GM10266 (cell line): ENCODE measurements around the gene SNRNP35.
"Not testable (repeated sequence)": the region's sequence is repeated elsewhere in the genome, so short reads cannot be mapped to it uniquely, and the experiment has no call there.

ENCODE experiments used
- DNase-seq: peaks from one replicate; pipeline ENCODE4 v3.0.0; 2012; ENCODE audit errors: extremely low spot score
- TF ChIP-seq, protein P1 (sequence below): IDR thresholded peaks from 2 replicates; pipeline ENCODE4 v1.5.1; 2012; ENCODE audit warnings: mild to moderate bottlenecking, low read depth; ENCODE audit not compliant: control insufficient read depth, insufficient read depth; ENCODE audit errors: missing control alignments

Gene SNRNP35

DNA sequence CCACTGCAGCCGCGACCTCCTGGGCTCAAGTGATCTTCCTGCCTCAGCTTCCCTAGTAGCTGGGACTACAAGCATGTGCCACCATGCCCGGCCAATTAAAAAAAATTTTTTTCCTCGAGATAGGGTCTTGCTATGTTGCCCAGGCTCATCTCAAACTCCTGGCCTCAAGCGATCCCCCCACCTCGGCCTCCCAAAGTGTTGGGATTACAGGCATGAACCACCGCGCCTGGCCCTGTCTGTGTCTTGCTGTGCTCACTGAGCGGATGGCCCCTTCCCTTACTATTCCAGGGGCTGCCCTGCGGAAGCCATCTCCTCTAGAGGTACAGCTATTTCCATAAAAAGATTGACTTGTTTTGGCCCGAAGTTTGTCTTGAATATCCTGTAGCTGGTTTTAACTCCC is 20.1 kb downstream of the SNRNP35 start:
- TF ChIP-seq, protein P1, sequence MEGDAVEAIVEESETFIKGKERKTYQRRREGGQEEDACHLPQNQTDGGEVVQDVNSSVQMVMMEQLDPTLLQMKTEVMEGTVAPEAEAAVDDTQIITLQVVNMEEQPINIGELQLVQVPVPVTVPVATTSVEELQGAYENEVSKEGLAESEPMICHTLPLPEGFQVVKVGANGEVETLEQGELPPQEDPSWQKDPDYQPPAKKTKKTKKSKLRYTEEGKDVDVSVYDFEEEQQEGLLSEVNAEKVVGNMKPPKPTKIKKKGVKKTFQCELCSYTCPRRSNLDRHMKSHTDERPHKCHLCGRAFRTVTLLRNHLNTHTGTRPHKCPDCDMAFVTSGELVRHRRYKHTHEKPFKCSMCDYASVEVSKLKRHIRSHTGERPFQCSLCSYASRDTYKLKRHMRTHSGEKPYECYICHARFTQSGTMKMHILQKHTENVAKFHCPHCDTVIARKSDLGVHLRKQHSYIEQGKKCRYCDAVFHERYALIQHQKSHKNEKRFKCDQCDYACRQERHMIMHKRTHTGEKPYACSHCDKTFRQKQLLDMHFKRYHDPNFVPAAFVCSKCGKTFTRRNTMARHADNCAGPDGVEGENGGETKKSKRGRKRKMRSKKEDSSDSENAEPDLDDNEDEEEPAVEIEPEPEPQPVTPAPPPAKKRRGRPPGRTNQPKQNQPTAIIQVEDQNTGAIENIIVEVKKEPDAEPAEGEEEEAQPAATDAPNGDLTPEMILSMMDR, result no peak

DNA sequence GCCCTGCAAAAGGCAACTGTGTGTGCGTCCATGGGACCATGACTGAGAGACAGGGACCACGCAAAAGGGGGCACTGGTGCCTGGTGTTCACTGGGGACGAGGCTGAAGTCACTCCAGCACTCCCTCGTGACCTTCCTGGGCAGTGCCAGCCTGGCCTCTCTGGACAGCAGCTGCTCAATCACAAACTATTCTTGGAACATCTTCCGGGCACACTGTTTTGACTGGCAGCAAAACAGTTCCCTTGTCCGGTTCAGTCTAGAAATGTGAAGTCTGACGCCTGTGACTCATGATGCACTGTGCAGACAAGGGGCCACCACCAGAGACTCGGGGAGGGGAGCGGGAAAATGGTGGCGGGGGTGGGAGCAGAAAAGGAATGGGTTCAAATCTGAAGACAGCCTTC is 20.8 kb downstream of the SNRNP35 start:
- TF ChIP-seq, protein P1, result no peak
- no peak for DNase-seq

More for the DNA sequence above, 20.1 kb downstream of the SNRNP35 start:
- DNase-seq, result no peak

DNA sequence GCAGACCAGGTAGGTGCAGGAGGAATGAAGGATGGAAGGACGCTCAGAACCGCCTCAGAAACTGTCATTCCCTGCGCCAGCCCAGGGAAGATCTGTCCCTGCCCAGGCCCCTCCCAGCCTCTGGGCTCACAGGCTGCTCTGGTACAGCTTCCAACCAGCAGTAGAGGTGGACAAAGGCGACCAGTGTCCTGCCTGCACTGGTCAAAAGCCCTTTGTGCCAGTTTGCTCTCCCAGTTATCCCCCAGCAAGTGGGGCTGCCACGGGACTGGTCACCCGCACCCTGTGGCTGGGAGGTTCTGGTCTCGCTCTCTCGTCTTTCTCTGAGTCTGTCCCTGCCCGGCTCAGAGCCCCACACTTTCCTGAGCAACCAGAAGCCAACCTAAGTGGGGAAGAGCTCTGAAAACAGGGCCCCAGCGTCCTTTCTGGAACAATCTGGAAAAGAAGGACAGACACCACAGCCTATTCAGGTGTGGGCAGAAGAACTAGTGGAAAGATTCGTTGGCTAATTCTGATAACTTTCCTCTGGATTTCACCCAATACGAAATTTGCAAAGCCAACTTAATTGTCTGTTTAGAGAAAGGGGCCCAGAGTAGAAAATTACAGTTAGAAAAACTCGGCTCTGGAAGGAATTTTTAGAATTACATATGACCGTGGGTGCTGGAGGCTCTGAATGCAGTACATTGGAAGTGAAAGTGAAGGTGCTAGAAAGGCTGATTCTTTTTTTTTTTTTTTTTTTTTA is 21.7 kb downstream of the SNRNP35 start:
- no peak for DNase-seq
- TF ChIP-seq, protein P1, result no peak

DNA sequence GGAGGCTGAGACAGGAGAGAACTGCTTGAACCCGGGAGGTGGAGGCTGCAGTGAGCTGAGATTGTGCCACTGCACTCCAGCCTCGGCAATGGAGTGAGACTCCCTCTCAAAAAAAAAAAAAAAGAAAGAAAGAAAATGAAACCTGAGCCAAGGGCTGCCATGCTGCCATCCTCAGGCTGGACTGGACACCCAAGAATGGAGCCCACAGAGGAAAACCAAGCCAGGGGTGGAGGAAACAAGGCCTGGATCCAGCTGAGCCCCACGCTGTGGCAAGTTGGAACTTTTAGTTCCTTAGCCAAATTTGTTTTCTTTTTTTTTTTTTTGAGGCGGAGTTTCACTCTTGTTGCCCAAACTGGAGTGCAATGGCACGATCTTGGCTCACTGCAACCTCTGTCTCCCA is 23.3 kb downstream of the SNRNP35 start:
- not testable (repeated sequence) for DNase-seq

DNA sequence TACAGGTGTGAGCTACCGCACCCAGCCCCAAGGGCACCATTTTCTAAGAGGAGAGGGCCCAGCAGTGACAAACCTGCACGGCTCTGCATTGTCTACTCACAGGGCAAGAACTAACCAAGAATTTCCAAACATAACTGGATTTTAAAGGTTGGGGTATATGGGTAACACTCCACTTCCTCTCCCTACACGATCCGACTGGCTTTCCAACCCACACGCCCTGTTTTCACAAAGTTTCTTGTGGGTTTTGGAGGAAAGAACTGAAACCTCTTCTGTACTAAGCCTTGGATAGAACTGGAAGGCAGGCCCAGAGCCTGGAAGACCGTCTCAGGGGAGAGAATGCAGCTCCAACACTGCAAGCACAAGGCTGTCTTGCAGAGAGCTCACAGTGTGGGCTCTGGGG is 24.9 kb downstream of the SNRNP35 start:
- DNase-seq, result no peak
- TF ChIP-seq, protein P1, result no peak

DNA sequence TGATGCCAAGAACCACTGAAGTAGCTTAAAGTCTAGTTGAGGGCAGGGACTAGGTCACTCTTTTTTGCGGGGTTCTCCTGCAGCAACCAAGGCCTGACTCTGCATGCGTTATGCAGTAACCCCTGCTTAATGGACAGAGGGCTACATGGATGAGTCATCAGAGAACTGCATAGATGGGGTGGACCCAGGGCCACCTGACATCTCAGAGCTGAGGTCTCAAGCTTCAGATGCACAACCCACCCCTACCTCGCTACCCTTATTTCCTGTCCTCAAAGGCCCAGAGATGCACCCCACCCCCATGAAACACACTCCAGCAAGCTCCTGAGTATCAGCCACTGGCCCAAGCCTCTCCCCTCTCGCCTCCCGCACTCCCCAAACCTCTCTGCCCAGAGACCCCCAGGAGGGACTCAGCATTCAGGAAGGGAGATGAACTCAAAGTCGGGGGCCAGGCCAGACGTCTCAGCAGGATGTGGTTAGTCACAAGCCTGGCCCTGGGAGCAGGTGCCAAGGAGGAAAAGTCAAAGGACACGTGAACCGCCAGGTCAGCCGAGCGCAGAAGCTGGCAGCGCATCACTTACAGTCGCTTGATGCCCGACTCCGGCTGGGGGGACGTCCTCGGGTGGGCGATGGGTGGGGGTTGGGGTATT is 25.8 kb downstream of the SNRNP35 start:
- peak; percentile 19 for DNase-seq

DNA sequence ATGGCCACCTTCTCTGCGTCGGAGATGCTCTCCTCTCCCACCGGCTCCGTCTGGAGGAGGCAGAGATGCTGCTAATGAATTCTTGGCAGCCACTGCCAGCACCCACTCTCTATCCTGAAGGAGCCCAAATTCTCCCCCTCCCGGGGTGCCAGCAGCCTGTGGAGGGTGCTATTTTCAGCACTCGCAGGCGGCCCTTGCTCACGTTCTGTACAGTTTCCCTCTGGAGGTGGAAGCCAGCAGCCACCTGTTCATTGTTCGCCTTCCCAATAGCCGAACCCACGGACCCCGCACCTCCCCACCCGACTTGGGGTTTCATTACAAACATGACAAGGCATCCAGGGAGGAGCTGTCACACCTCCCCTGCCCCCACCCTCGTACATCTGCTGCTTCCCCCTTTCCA is 27.8 kb downstream of the SNRNP35 start:
- DNase-seq, result no peak
- TF ChIP-seq, protein P1, result no peak

More for the DNA sequence above, 25.8 kb downstream of the SNRNP35 start:
- TF ChIP-seq, protein P1, result no peak
